H9 (cell line): ENCODE data around the gene EPS8. TPM values are rescaled to one million over a fixed set of nuclear protein-coding genes. Genes with fewer than 3 reads are reported as not detected.

ENCODE experiments used
- DNase-seq: peaks from one replicate; pipeline ENCODE4 v3.0.0-alpha.2; 2017
- H2AFZ ChIP-seq: one replicate; pipeline ENCODE4 v1.6.1; 2013; ENCODE audit warnings: mild to moderate bottlenecking, low read length, control low read depth, moderate library complexity
- H2AK5ac ChIP-seq: 2 replicates; pipeline ENCODE4 v1.6.1; 2013; ENCODE audit warnings: low read length, control low read depth, mixed read lengths; ENCODE audit not compliant: insufficient read length
- H2BK120ac ChIP-seq: one replicate; pipeline ENCODE4 v1.6.1; 2013; ENCODE audit warnings: low read depth, mild to moderate bottlenecking, low read length, control low read depth, inconsistent platforms; ENCODE audit not compliant: poor library complexity, severe bottlenecking
- H2BK12ac ChIP-seq: 2 replicates; pipeline ENCODE4 v1.6.1; 2013; ENCODE audit warnings: low read length, control low read depth, mixed read lengths, low read depth; ENCODE audit not compliant: insufficient read length
- H2BK15ac ChIP-seq: 2 replicates; pipeline ENCODE4 v1.6.1; 2013; ENCODE audit warnings: low read depth, low read length, control low read depth
- H2BK20ac ChIP-seq: one replicate; pipeline ENCODE4 v1.6.1; 2013; ENCODE audit warnings: low read depth, mild to moderate bottlenecking, low read length, control low read depth, inconsistent platforms; ENCODE audit not compliant: poor library complexity, severe bottlenecking
- H2BK5ac ChIP-seq: 2 replicates; pipeline ENCODE4 v1.6.1; 2013; ENCODE audit warnings: low read length, control low read depth, mixed read lengths; ENCODE audit not compliant: insufficient read length
- H3K14ac ChIP-seq: 2 replicates; pipeline ENCODE4 v1.6.1; 2013; ENCODE audit warnings: low read length, control low read depth; ENCODE audit not compliant: insufficient read depth
- H3K18ac ChIP-seq: 2 replicates; pipeline ENCODE4 v1.6.1; 2013; ENCODE audit warnings: low read depth, mild to moderate bottlenecking, mixed read lengths, low read length, control low read depth; ENCODE audit not compliant: insufficient read length
- H3K23ac ChIP-seq: 2 replicates; pipeline ENCODE4 v1.6.1; 2013; ENCODE audit warnings: low read length, control low read depth, mixed read lengths, low read depth; ENCODE audit not compliant: insufficient read length
- H3K23me2 ChIP-seq: 2 replicates; pipeline ENCODE4 v1.6.1; 2013; ENCODE audit warnings: low read depth, mild to moderate bottlenecking, mixed read lengths, low read length, control low read depth; ENCODE audit not compliant: insufficient read length, poor library complexity, severe bottlenecking
- H3K27ac ChIP-seq: 2 replicates; pipeline ENCODE4 v1.5.1; 2013; ENCODE audit warnings: low read length, control low read depth, mixed read lengths, low read depth; ENCODE audit not compliant: insufficient read length
- H3K27me3 ChIP-seq: 2 replicates; pipeline ENCODE4 v1.6.1; 2013; ENCODE audit warnings: low read length, control low read depth, inconsistent platforms; ENCODE audit not compliant: insufficient read depth
- H3K4ac ChIP-seq: 2 replicates; pipeline ENCODE4 v1.6.1; 2013; ENCODE audit warnings: low read depth, mild to moderate bottlenecking, control low read depth, inconsistent platforms, low read length, moderate library complexity
- H3K4me1 ChIP-seq: 2 replicates; pipeline ENCODE4 v1.6.1; 2013; ENCODE audit warnings: low read length, control low read depth, inconsistent platforms; ENCODE audit not compliant: insufficient read depth
- H3K4me2 ChIP-seq: 2 replicates; pipeline ENCODE4 v1.6.1; 2013; ENCODE audit warnings: low read length, control low read depth, mixed read lengths; ENCODE audit not compliant: insufficient read length, insufficient read depth
- H3K56ac ChIP-seq: 2 replicates; pipeline ENCODE4 v1.6.1; 2013; ENCODE audit warnings: low read depth, mild to moderate bottlenecking, mixed read lengths, low read length, control low read depth; ENCODE audit not compliant: insufficient read length
- H3K79me1 ChIP-seq: 2 replicates; pipeline ENCODE4 v1.6.1; 2013; ENCODE audit warnings: low read depth, mild to moderate bottlenecking, moderate library complexity, low read length, control low read depth, inconsistent platforms; ENCODE audit not compliant: insufficient read depth, poor library complexity, severe bottlenecking
- H3K79me2 ChIP-seq: 2 replicates; pipeline ENCODE4 v1.6.1; 2013; ENCODE audit warnings: low read length, control low read depth, inconsistent platforms; ENCODE audit not compliant: insufficient read depth
- H3K9ac ChIP-seq: 2 replicates; pipeline ENCODE4 v1.6.1; 2013; ENCODE audit warnings: low read length, control low read depth, mixed read lengths; ENCODE audit not compliant: insufficient read length; ENCODE audit errors: extremely low read depth
- H3K9me3 ChIP-seq: one replicate; pipeline ENCODE4 v1.6.1; 2013; ENCODE audit warnings: low read depth, low read length, inconsistent platforms; ENCODE audit not compliant: control insufficient read depth
- H3T11ph ChIP-seq: one replicate; pipeline ENCODE4 v1.6.1; 2013; ENCODE audit warnings: mild to moderate bottlenecking, low read length, control low read depth, inconsistent platforms
- H4K20me1 ChIP-seq: one replicate; pipeline ENCODE4 v1.6.1; 2013; ENCODE audit not compliant: control insufficient read depth, insufficient read length, insufficient read depth
- H4K5ac ChIP-seq: 2 replicates; pipeline ENCODE4 v1.6.1; 2013; ENCODE audit warnings: low read depth, mild to moderate bottlenecking, mixed read lengths, low read length, control low read depth; ENCODE audit not compliant: insufficient read length
- H4K8ac ChIP-seq: replicated peaks from 2 replicates; pipeline ENCODE4 v1.6.1; 2013; ENCODE audit warnings: low read length, control low read depth, mixed read lengths, low read depth; ENCODE audit not compliant: insufficient read length
- H4K91ac ChIP-seq: 2 replicates; pipeline ENCODE4 v1.6.1; 2013; ENCODE audit warnings: low read depth, mild to moderate bottlenecking, moderate library complexity, mixed read lengths, low read length, control low read depth; ENCODE audit not compliant: insufficient read length
- H3K27ac Mint-ChIP-seq, 3 experiments: 2 replicates in 2 of 3; 3 replicates in 1 of 3; pipeline ENCODE4 v1.8.0; 2020 to 2021; ENCODE audit warnings: mixed read lengths in 3 of 3, mild to moderate bottlenecking in 1 of 3, moderate library complexity in 1 of 3
- H3K27me3 Mint-ChIP-seq: 2 replicates; pipeline ENCODE4 v1.8.0; 2021; ENCODE audit warnings: low read depth, mild to moderate bottlenecking, moderate library complexity, mixed read lengths
- H3K36me3 Mint-ChIP-seq, 3 experiments: 2 replicates in 2 of 3; 3 replicates in 1 of 3; pipeline ENCODE4 v1.8.0; 2020 to 2021; ENCODE audit warnings: low read depth in 3 of 3, mixed read lengths in 3 of 3; ENCODE audit not compliant: insufficient read depth in 1 of 3
- H3K4me1 Mint-ChIP-seq, 2 experiments: 2 replicates each; pipeline ENCODE4 v1.8.0; 2020; ENCODE audit warnings: mixed read lengths in 2 of 2
- H3K4me3 Mint-ChIP-seq, 2 experiments: 2 replicates in 1 of 2; 3 replicates in 1 of 2; pipeline ENCODE4 v1.8.0; 2020 to 2021; ENCODE audit warnings: mild to moderate bottlenecking in 2 of 2, mixed read lengths in 2 of 2, moderate library complexity in 1 of 2
- H3K9me3 Mint-ChIP-seq, 2 experiments: 2 replicates in 1 of 2; 3 replicates in 1 of 2; pipeline ENCODE4 v1.8.0; 2020; ENCODE audit warnings: mild to moderate bottlenecking in 2 of 2, mixed read lengths in 2 of 2, moderate library complexity in 1 of 2
- total RNA-seq: library from RNA; stranded (reverse); gene quantifications from 2 replicates; pipeline ENCODE4 v1.2.1, GENCODE V29; 2021
- TF ChIP-seq, protein P1 (sequence below): fragments of 200-600 bp; sonication (generic); conservative IDR thresholded peaks from 3 replicates; pipeline ENCODE4 v1.8.0; 2021; ENCODE audit warnings: antibody characterized with exemption, mild to moderate bottlenecking

Gene EPS8
- total RNA-seq, 1 experiment from 2014 or later, result 2.2 TPM

- no peaks in the 10 kb centered on the region for H3K79me2 ChIP-seq
- DNase-seq, result no peak
- H2BK12ac ChIP-seq, result no peak overlapping the region
- no peak overlapping the region for H3K27ac ChIP-seq
- H4K8ac ChIP-seq, result no peak overlapping the region
- H3K79me1 ChIP-seq, result no peaks in the 10 kb centered on the region
- no peaks in the 10 kb centered on the region for H3K27me3 ChIP-seq
- H2BK20ac ChIP-seq, result no peak overlapping the region
- H3T11ph ChIP-seq, result no peak overlapping the region
- H3K56ac ChIP-seq, result no peak overlapping the region
- H2AK5ac ChIP-seq, result no peak overlapping the region
- H3K27ac Mint-ChIP-seq, result no peak overlapping the region
- H3K4me1 ChIP-seq, result peaks cover 5% of the 10 kb centered on the region; the same call in 1 of the 2 replicates
- H2AFZ ChIP-seq, result no peak overlapping the region
- H3K36me3 Mint-ChIP-seq, result no peaks in the 10 kb centered on the region
- H4K91ac ChIP-seq, result no peak overlapping the region
- no peak overlapping the region for H3K4me3 Mint-ChIP-seq
- H3K9me3 ChIP-seq, result no peaks in the 10 kb centered on the region
- H3K23me2 ChIP-seq, result no peaks in the 10 kb centered on the region
- H2BK5ac ChIP-seq, result no peak overlapping the region
- no peak overlapping the region for H3K4me2 ChIP-seq
- no peak overlapping the region for H3K9ac ChIP-seq
- H3K14ac ChIP-seq, result no peak overlapping the region
- H3K4ac ChIP-seq, result no peak overlapping the region
- no peak overlapping the region for H3K23ac ChIP-seq
- H3K9me3 Mint-ChIP-seq, result no peaks in the 10 kb centered on the region
- H3K4me1 Mint-ChIP-seq, result peaks cover 12 to 13% of the 10 kb centered on the region in 2 experiments
- no peak overlapping the region for H3K18ac ChIP-seq
- no peak overlapping the region for H4K5ac ChIP-seq
- H3K27me3 Mint-ChIP-seq, result no peaks in the 10 kb centered on the region
- no peak overlapping the region for H2BK120ac ChIP-seq
- TF ChIP-seq, protein P1, sequence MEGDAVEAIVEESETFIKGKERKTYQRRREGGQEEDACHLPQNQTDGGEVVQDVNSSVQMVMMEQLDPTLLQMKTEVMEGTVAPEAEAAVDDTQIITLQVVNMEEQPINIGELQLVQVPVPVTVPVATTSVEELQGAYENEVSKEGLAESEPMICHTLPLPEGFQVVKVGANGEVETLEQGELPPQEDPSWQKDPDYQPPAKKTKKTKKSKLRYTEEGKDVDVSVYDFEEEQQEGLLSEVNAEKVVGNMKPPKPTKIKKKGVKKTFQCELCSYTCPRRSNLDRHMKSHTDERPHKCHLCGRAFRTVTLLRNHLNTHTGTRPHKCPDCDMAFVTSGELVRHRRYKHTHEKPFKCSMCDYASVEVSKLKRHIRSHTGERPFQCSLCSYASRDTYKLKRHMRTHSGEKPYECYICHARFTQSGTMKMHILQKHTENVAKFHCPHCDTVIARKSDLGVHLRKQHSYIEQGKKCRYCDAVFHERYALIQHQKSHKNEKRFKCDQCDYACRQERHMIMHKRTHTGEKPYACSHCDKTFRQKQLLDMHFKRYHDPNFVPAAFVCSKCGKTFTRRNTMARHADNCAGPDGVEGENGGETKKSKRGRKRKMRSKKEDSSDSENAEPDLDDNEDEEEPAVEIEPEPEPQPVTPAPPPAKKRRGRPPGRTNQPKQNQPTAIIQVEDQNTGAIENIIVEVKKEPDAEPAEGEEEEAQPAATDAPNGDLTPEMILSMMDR, result no peak
- no peak overlapping the region for H2BK15ac ChIP-seq
- H4K20me1 ChIP-seq, result no peaks in the 10 kb centered on the region
These were observed 101.6 kb downstream of the EPS8 start for GRCh38 chr12:15687583-15687982.
